Measurements from ENCODE around the gene PHOSPHO2.
A peak's percentile ranks its signal among the peaks of the same experiment; 100 is the strongest.

The PHOSPHO2 gene, protein sequence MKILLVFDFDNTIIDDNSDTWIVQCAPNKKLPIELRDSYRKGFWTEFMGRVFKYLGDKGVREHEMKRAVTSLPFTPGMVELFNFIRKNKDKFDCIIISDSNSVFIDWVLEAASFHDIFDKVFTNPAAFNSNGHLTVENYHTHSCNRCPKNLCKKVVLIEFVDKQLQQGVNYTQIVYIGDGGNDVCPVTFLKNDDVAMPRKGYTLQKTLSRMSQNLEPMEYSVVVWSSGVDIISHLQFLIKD

DNA sequence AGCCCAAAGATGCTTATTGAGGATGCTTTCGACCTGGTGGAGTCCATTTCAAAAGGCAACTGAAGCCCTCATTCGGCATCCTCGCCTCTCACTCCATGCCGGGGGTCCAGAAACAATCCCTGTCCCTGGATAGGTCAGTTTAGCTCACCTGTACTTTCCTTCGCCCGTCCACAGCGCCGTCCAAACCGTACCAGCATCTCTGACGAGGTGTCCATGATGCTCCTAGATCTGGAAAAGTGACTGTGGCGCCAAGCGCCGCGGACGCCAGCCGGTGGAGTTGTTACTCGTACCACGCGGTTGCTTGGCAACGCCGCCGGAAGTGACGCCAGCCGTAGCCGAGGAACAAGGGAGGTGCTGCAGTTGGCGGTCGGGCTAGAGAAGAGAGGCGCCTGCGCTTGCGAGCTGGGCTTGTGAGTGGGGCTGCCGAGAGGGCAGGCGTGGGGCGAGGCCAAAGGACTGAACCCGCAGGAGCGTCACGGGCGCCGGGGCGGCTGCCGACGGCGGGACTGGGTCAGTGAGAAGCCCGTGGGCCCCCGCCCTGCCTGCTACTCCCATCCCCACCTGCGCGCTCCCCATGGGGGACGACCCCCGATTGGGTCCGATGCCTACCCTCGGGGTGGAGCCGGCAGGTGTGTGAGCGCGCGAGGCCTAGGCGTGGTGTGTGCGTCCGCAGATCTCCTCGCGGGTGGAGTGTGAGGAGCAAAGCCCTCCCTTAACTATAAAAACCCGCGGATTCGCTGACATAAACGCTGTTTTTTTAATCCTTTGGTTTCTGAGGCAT is at the start of gene PHOSPHO2, which contains the start of gene CFAP210:
Gene PHOSPHO2, plus strand, starts transcription at position 357 of the 781 bp plus-strand sequence. CDS start 6,503 bp downstream, outside the sequence.
Gene CFAP210, minus strand, starts transcription at position 293 of the 781 bp plus-strand sequence. Its CDS starts 78 bp downstream, at position 215.
- DNase-seq (ENCODE audit: low spot score) = peak; percentile 93

DNA sequence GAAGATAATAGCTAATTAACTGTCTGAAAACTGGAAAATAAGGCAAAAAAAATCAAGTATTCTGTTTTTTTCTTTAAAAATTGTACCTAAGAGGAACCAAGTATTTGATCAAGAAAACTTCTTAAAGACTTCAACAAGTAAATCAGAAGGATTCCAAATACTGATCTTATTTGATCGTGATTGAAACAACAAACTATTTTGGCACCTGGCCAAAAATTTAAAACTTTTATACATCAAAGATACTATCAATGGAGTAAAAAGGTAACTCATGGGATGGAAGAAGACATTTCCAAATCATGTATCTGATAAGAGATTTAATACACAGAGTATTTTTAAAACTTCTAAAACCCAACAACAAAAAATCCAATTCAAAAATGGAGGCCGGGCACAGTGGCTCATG is 46.8 kb upstream of the PHOSPHO2 start:
- DNase-seq (ENCODE audit: low spot score) = no peak

DNA sequence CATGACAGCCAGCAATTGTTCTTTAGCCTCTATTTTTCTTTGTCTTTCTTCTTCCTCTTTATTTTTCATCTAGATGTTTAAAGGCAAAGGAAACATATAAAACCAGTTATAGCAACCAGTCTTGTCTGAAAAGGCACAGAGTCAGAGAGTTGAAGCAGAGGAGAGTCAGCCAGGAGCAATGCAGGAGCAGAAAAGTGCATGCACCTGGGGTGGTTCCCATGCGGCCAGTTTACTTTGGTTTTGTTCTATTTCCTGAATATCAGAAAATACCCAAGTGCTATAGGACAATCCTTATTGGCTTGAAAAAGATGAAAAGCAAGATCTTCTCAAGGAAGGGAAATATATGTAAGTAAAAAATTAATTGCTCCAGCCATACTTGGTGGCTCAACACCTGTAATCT is 45.0 kb upstream of the PHOSPHO2 start:
- no peak for DNase-seq (ENCODE audit: low spot score)

DNA sequence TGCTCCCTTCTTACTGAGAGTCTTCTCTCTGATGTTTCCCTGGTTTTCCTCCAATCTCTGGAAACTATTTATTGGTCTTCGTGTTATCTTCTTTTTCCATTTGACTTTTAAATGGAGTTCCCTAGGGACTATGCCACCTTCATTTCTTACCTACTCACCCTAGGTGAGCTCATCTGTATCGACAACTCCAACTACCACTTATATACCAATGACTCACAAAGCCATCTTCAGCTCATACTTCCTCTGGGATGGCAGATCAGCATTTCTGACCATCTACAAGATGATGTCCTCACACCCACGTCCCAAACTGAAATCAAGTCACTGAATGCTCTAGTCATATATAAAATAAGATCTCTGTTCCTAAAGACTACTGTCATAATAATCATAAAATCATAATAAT is 40.6 kb upstream of the PHOSPHO2 start:
- DNase-seq (ENCODE audit: low spot score) = no peak

DNA sequence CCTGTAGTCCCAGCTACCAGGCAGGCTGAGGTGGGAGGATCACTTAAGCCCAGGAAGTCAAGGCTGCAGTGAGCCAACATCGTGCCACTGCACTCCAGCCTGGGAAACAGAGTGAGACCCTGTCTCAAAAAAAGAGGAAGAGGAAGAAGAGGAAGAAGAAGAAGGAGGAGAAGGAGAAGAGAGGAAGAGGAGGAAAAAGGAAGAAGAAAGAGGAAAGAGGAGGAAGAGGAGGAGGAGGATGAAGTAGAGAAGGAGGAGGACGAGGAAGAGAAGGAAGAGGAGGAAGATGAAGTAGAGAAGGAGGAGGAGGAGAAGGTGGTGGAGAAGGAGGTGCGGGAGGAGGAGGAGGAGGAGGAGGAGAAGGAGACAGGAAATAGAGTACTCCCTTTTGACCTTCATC is 38.1 kb upstream of the PHOSPHO2 start:
- DNase-seq (ENCODE audit: low spot score) = no peak

DNA sequence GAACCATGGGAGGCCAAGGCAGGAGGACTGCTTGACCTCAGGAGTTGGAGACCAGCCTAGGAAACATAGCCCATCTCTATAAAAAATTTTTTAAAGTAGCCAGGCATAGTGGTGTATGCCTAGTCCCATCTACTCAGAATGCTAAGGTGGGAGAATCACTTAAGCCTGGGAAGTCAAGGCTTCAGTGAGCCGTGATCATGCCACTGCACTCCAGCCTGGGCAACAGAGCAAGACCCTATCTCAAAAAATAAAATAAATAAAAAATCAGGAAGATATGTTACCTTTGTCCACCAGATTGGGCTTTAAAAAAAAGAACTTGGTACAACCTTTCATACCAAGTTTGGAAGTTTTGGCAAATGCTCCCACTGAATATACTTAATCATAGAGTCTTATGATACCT is 35.4 kb upstream of the PHOSPHO2 start:
- DNase-seq (ENCODE audit: low spot score) = no peak

DNA sequence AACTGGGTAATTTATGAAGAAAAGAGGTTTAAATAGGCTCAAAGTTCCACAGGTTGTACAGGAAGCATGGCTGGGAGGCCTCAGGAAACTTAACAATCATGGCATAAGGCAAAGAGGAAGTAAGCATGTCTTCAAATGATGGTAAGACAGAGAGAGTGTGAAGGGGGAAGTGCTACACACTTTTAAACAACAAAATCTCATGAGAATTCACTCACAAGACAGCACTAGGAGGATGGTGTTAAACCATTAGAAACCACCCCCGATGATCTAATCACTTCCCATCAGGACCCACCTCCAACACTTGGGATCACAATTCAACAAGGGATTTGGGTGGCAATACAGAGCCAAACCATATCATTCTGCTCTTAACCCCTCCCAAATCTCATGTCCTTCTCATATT is 34.9 kb upstream of the PHOSPHO2 start:
- no peak for DNase-seq (ENCODE audit: low spot score)

DNA sequence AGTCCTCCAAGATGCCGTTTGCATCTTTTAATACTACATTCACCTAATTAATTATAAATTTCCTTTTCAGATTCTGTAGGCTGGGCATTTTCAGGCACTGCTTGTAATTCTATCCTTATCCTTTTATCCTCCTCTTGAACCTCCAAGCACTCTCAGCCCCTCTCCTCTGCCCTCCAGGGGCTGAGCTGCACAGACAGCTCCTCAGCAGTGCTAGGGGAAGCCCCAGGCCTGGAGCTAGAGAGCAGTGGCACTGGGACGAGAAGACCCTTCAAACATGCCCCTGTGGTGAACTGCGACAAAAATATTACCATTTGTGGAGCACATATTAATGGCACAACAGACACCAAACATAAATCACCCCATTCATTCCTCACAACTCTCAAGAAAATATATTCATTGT is 33.0 kb upstream of the PHOSPHO2 start:
- DNase-seq (ENCODE audit: low spot score) = no peak

DNA sequence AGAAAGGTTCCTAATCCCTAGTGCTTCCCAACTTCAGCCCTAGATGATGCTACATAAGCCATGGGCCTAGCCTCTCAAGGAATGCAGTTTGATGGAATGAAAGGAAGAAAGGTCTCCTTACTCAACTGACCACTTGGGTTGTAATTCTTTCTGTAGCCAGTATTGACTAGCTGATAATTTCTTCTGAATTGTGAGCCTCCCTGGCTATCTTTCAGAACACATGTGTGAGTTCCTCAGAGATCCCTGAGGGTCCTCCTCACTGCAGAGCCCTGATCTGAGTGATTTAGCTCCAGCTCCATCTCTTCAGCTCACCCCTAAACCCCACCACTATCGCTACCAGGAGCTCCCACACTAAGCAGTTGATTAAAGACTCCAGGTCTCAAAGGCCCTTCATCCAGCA is 31.5 kb upstream of the PHOSPHO2 start:
- DNase-seq (ENCODE audit: low spot score) = no peak

DNA sequence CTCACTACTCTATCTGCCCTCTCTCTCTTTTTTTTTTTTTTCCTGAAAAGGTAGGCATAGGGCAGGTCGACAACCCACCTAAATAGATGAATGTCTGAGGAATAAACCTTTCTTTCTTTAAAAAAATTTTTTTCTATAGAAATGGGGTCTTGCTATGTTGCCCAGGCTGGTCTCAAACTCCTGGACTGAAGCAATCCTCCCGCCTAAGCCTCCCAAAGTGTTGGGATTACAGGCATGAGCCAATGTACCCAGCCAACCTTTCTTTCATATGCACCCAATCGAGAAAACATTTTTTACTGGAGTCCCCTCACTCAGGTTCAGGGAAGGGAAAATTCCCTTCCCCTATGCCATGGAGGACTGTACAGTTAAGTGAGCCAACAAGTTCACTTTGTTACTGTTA is 31.0 kb upstream of the PHOSPHO2 start:
- no peak for DNase-seq (ENCODE audit: low spot score)

DNA sequence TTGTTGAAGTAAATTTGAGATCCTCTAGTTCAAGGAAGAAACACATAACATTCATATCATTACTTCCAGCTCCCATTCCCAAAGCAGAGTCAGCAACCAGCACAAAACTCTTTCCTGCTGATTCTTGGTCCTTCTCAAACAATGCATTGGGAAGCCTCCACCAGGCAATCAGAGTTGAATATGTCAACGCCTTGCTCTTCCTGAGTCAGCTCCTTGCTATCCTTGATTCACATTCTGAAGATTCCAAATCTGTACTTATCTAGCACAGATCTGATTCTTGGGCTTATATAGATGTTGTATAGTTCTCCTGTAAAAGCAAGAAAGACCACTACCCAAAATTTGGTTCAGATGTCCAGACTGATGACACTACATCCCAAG is 29.7 kb upstream of the PHOSPHO2 start:
- DNase-seq (ENCODE audit: low spot score) = no peak

DNA sequence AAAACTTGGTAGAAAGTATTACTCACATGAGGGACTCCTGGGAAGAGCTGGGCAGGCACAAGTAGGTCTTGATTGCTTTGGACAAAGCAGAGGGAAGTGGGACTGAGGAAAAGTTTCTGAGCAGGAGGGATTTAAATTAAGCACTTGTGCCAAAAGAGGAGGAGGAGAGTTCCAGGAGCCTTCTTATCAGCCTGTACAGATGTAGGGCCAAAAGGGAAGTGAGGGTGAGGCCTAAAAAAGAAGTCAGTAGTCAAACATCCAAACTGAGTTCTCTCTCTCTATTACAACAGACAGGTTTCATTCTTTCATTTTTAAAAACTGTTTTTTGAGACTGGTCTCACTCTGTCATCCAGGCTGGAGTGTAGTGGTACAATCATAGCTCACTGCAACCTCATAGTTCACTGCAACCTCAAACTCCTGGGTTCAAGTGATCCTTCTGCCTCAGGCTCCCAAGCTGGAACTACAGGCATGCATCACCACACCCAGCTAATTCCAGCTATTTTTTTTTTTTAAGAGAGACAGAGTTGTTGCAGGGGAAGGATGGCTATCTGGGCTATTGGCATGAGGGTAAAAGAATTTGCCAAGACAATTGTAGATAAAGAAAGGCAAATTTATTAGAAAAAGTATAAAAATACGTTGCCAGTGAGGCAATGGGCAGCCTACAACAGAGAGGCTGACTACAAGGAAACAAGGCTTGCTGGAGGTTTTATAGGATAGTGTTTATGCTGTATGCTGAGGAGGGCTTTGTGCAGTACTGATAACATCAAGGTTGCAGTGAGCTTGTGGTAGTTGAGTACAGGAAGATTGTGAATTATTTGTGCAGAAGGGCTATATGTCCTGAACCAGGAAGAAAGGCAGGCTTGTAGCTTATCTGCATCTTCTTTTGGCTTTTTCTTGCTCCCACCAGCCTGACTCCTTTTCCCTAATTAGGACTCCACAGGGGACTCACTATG is 29.0 kb upstream of the PHOSPHO2 start:
- DNase-seq (ENCODE audit: low spot score) = no peak

DNA sequence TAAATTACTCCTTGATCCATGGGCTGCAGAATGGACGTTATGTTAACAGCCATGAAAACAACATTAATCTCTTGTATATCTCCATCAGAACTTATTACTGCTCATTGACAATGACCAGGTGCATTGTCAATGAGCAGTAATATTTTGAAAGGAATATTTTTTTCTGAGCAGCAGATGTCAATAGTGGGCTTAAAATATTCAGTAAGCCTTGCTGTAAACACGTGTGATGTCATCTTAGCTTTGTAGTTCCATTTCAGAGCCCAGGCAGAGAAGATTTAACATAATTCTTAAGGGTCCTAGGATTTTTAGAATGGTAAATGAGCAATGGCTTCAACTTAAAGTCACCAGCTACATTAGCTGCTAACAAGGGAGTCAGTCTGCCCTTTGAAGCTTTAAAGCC is 26.7 kb upstream of the PHOSPHO2 start:
- no peak for DNase-seq (ENCODE audit: low spot score)

DNA sequence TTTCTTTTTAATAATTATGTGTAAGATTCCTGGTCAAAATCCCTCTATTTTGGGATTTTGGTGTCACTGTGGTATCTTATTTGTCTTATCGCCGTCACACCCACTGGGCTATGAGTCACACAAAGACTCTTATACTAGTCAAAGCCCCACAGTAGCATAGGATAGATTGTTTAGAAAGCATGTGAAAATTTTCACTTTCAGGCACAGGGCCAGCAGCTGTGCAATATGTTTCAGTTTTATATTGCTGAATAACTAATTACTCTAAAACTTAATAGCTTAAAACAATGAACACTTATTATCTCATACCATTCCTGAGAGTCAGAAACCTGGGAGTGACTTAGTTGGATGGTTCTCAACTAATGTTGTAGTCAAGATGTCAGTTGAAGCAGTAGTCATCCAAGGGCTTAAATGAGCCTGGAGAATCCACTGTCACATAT is 24.0 kb upstream of the PHOSPHO2 start:
- DNase-seq (ENCODE audit: low spot score) = no peak

DNA sequence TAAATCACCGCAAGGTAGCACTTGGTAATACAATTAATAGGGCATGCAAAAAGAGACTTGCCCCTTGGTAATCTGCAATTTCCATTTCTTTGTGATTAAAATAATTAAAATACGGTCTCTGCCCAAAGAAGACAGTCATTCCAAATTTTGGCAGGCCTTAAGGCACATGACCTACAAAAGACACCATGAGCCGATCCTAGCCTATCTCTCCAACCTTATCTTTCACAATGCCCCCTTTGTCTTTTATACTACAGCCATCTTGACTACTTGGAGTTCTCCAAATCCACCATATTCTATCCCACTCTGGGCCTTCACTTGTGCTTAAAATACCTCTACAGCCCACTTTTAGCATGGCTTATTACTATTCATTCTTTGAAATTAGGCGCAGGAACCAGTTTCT is 23.3 kb upstream of the PHOSPHO2 start:
- no peak for DNase-seq (ENCODE audit: low spot score)

DNA sequence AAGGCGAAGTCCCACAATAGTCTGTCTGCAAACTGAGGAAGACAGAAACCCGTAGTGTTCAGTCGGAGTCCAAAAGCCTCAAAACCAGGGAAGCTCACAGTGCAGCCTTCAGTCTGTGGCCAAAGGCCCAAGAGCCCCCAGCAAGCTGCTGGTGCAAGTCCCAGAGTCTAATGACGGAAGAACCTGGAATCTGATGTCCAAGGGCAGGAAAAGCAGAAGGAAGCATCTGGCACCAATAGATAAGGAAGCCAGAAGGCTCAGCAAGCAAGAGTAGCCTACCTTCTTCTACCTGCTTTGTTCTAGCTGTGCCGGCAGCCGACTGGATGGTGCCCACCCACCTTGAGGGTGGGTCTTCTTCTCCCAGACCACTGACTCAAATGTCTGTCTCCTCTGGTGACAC is 21.9 kb upstream of the PHOSPHO2 start:
- no peak for DNase-seq (ENCODE audit: low spot score)

DNA sequence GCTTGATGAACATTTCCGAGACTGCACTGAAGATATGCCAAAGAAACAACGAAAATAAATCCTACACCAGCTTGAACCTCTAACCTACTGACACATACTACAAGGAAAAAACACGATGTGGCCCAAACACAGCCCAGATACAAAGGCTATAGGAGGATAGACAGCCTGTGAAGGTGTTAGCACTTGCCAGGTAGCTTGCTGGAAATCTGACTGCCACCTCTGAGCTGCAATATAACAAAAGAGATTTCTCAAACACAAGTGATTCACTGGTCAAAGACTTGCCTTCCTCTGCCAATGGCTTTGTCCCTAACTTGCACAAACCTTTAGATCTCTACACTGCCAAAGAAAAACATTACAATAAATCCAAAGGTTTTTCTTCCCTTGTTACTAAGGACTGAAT is 21.2 kb upstream of the PHOSPHO2 start:
- DNase-seq (ENCODE audit: low spot score) = no peak

DNA sequence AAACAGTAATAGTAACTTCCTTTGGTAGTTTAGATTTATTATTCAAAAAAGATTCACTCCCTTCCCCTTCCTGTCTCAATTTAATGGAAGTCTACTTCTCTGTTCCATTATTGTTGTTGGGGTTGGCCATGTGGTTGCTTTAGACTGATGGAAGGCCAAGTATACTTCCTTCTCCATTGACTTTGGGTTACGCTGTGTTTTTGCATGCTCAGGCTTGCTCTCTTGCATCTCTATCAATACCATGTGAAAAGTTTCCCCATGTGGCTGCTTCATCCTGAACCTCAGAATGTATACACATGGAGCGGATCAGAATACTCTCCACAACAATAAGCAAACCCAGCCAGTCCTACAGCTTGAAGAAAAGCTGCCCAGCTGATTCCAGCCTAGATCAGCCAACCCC is 20.3 kb upstream of the PHOSPHO2 start:
- no peak for DNase-seq (ENCODE audit: low spot score)

DNA sequence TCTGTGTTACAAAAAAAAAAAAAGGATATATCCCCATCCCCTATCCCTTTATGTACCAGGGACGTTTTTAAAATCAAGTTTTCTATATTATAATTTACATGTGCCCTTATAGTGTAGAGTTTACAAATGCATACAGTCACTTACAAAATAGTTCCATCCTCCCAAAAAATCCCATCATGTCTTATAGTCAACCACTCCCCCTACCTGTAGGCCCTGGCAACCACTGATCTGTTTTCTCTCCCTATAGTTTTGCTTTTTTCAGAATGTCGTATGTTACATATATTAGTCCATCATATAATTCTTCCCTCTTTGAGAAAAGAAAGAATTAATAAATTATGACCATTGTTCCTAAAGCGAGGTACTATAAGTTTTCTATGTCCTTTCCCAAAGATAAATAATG is 17.9 kb upstream of the PHOSPHO2 start:
- DNase-seq (ENCODE audit: low spot score) = no peak

DNA sequence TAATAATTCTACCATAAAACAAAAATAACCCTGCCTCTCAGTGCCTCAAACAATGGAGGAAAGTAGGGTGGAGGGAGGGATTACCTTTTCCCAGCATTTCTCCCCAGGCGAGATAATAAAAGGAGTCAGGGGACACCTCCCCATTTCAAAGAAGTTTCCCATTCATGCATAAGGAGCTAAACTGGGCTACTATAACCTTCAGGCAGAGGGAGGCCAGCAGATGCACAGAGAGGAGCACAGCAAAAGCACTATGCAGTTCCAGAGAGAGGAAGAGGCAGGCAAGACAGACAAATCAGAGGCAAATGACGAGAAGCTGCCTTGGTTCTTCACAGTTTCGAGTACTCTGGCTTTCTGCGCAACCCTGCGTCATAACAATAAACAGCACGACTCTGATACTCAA is 17.4 kb upstream of the PHOSPHO2 start:
- no peak for DNase-seq (ENCODE audit: low spot score)

DNA sequence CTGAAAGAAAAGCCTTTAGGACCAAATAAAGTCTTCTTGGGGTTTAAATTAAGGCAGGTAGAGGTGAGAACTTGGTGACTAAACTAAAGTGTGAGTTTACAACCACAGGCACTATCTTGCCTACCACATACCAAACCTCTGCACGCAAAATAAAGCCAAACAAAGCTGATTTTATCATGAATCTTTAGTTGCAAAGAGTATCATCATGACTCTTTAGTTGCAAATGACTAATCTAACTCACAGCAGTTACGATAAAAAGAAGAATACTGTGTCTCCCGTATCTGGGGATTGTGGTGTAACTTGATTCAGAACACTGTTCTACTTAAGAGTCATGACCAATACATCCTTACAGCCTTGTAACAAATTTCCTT is 11.2 kb upstream of the PHOSPHO2 start:
- DNase-seq (ENCODE audit: low spot score) = no peak

DNA sequence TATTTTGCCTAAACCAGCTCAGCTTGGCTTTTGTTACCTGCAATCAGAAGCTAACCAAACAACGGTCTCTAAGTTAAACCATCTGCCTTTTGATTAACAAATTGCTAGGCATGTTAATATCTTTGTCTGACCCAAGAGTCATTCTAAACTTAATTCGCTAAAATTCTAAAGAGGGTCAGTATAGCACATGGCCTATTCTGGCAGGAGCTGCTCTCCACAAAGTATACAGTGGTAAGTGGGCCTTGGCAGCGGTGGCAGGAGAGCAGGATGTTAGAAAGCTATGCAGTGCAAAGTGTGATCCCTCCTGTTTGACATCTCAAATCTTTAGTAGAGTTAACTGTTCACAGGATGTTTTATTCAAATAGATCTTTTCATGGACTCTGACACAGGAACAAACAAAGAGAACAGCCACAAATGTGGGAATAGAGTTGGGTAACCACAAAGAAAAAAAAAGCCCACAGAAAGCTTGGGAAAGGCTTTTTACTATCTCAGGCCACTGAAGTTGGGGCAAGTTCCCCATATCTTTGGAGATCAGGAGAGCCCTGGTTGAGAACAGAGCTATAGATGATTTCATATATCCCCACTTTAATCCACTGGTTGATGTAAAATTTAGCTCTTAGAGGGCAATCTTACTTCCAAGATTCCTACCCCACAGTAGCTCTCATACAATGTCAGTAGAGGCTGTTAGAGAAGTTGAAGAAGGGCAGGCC is 10.7 kb upstream of the PHOSPHO2 start:
- DNase-seq (ENCODE audit: low spot score) = no peak

Data from hepatic stellate cell (primary cell).